ENCODE data around the gene SPTB. TPM values are rescaled to one million over a fixed set of nuclear protein-coding genes. Genes with fewer than 3 reads are reported as not detected.

The SPTB gene
- total and polyA plus RNA-seq, 3 donors from 2014 or later, result 3.3 to 6.6 (median 5.6) TPM

GRCh38 chr14:64926398-64926995, 46.8 kb upstream of the SPTB start:
- no peaks in the 10 kb centered on the region for H3K9me3 ChIP-seq
- no peak for TF ChIP-seq CTCF (IDR thresholded peaks at IDR 0.05)
- no peak for TF ChIP-seq POLR2A (IDR thresholded peaks at IDR 0.05)
- H3K36me3 ChIP-seq (ENCODE audit: low read depth, missing control alignments), result no peaks in the 10 kb centered on the region
- H3K27me3 ChIP-seq, result no peaks in the 10 kb centered on the region
- no peak for DNase-seq
- H3K4me1 ChIP-seq, result no peaks in the 10 kb centered on the region
- 75 to 79% methylated on average over 4 of the region's 4 CpGs for WGBS, 2 donors
- intact Hi-C loops (cut with DNase I; ENCODE audit: low total_unique reads), result no loop called here
- H3K27ac ChIP-seq, result no peak overlapping the region
- H3K4me3 ChIP-seq, result no peak overlapping the region

DNA sequence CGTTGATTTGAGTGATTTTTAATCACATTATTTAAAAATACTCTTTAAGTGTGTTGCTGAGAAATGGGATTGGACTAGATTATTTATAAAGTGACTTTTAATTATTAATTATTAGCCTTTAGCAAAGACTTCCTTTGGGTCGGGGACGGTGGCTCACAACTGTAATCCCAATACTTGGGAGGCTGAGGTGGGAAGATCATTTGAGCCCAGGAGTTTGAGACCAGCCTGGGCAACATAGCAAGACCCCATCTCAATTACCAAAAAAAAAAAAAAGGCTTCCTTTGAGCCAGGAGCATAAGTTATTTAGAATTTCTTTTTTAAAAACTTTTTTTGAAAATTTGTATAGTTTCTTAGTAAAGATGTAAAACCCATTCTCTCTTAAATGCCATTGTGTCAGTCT, 43.3 kb upstream of the SPTB start:
- no peaks in the 10 kb centered on the region for H3K27me3 ChIP-seq
- DNase-seq, result no peak
- intact Hi-C loops (cut with DNase I; ENCODE audit: low total_unique reads), result no loop called here
- H3K4me1 ChIP-seq, result no peaks in the 10 kb centered on the region
- no peaks in the 10 kb centered on the region for H3K9me3 ChIP-seq
- no peak overlapping the region for H3K27ac ChIP-seq
- H3K36me3 ChIP-seq (ENCODE audit: low read depth, missing control alignments), result no peaks in the 10 kb centered on the region
- TF ChIP-seq CTCF (IDR thresholded peaks at IDR 0.05), result no peak
- TF ChIP-seq POLR2A (IDR thresholded peaks at IDR 0.05), result no peak
- WGBS, 2 donors, result 84 to 91% methylated on average over 3 of the region's 3 CpGs
- H3K4me3 ChIP-seq, result no peak overlapping the region

- 70 to 73% methylated on average over 2 of the region's 2 CpGs for WGBS, 2 donors
- Histone ChIP-seq H3K4me1 (peaks cover 5% of the 10 kb centered on the region), H3K36me3 (ENCODE audit: low read depth, missing control alignments) (no peaks in the 10 kb centered on the region), H3K4me3 (no peak overlapping the region), H3K27ac (no peak overlapping the region), H3K27me3 (no peaks in the 10 kb centered on the region), H3K9me3 (no peaks in the 10 kb centered on the region)
- intact Hi-C loops (cut with DNase I; ENCODE audit: low total_unique reads), result no loop called here
- TF ChIP-seq POLR2A (IDR thresholded peaks at IDR 0.05) (no peak), CTCF (IDR thresholded peaks at IDR 0.05) (no peak)
- no peak for DNase-seq
These were observed 40.8 kb upstream of the SPTB start for GRCh38 chr14:64920465-64920864.

DNA sequence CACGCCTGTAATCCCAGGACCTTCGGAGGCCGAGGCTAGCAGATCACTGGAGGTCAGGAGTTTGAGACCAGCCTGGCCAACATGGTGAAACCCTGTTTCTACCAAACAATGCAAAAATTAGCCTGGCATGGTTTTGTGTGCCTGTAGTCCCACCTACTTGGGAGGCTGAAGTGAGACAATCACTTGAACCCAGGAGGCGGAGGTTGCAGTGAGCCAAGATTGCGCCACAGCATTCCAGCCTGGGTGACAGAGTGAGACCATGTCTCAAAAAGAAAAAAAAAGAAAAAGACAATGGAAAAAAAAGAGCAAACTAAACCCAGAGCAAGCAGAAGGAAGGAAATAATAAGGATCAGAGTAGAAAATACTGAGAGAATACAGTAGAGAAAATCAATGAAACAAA, 39.9 kb upstream of the SPTB start:
- TF ChIP-seq CTCF (IDR thresholded peaks at IDR 0.05) (no peak), POLR2A (IDR thresholded peaks at IDR 0.05) (no peak)
- intact Hi-C loops (cut with DNase I; ENCODE audit: low total_unique reads), result no loop called here

GRCh38 chr14:64919215-64919614, 39.5 kb upstream of the SPTB start:
- Histone ChIP-seq H3K9me3 (no peaks in the 10 kb centered on the region), H3K27me3 (no peaks in the 10 kb centered on the region), H3K36me3 (ENCODE audit: low read depth, missing control alignments) (no peaks in the 10 kb centered on the region), H3K4me1 (peaks cover 10% of the 10 kb centered on the region), H3K27ac (no peak overlapping the region), H3K4me3 (no peak overlapping the region)
- intact Hi-C loops (cut with DNase I; ENCODE audit: low total_unique reads), result no loop called here
- no peak for DNase-seq
- TF ChIP-seq CTCF (IDR thresholded peaks at IDR 0.05) (no peak), POLR2A (IDR thresholded peaks at IDR 0.05) (no peak)

More for the DNA sequence above, 39.9 kb upstream of the SPTB start:
- Histone ChIP-seq H3K27me3 (no peaks in the 10 kb centered on the region), H3K9me3 (no peaks in the 10 kb centered on the region), H3K36me3 (ENCODE audit: low read depth, missing control alignments) (no peaks in the 10 kb centered on the region), H3K27ac (no peak overlapping the region), H3K4me3 (no peak overlapping the region), H3K4me1 (peaks cover 10% of the 10 kb centered on the region)
- WGBS, 2 donors, result 93 to 96% methylated on average over 5 of the region's 5 CpGs
- DNase-seq, result no peak
